GM19239 (cell line): Measurements from ENCODE around the gene MATN4.

Experiments used
- DNase-seq: peaks from one replicate; pipeline ENCODE4 v3.0.0; 2011; ENCODE audit warnings: low spot score; ENCODE audit not compliant: insufficient read length
- FAIRE-seq: peaks from 2 replicates; lab custom pipeline; 2011; peaks lifted over from hg19 to GRCh38; lab: Jason Lieb, UNC

MATN4 gene

DNA sequence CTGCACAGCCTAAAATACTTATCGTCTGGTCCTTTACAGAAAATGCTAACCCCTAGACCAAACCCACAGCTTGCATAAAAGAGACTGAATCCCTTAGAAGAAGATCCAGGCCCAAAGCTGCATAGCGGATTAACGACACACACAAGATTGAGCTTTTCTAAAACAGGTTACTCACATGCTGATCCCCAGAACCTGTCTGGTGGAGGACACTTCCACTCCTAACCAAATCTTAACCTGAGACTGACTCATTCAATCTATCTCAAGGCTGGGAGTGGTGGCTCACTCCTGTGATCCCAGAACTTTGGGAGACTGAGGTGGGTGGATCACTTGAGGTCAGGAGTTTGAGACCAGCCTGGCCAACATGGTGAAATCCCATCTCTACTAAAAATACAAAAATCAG is 50.9 kb downstream of the MATN4 start:
- FAIRE-seq: no peak
- DNase-seq: no peak

DNA sequence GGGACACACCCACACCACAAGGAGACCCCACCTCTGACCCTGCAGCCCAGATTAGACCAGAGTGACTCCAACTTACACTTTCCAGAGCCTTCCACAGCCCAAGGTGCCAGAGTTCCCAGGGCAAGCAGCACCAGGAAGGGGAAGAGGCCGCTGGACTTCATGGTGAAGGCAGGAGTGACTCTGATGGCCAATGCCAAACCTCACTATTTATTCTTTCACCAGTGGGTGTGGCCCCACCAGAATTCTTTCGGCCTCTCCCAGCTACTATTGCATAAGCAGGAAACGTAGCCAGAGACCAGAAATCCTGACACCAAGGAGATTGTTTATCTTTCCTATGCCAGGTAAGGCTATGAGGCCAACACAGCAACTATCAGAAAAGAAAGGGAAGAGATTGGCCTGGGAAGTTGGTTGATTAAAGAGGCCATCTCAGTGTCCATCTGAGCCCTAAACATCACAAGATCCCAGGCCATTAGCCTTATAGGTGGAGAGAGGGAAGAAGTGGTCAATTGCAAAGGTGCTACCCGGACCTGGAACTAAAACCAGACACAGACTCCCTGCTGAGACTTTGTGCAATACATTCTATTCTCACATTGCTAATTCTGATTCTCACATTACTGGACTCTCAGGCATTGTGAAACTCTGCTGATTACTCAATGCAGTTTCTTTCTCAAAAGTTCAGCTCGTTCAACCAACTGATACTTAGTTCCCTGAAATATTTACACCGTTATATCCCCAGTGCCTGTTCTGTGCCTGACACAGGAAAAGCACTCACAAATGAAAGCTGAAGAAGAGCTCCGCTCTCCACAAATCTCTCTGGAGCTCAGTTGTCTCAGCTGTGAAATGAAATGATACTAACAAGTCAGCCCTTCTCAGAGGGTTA is 53.5 kb downstream of the MATN4 start, which contains the start of gene SLPI:
TSS of gene SLPI (minus strand) at position 182 of the 880 bp plus-strand sequence. CDS start at position 161, 21 bp downstream.
- DNase-seq: no peak
- peak; percentile 72 for FAIRE-seq

DNA sequence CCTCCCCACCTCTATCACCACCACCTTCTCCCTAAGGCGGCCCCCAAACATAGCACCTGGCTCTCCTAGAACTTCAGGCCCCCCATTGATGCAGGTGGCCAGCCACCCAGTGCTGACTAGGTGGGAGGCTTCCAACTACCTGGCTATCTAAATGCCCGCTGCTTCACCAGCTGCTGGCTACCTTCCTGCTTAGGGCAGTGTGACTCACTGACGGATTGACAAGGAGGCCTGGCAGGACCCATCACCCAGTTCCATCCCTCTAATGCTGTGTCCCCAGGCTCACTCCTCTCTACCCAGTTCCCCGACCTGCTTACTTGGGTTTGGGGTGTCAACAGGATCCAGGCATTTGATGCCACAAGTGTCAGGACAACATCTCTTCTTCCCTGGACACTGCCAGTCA is 54.8 kb downstream of the MATN4 start:
- FAIRE-seq: no peak
- DNase-seq: no peak

DNA sequence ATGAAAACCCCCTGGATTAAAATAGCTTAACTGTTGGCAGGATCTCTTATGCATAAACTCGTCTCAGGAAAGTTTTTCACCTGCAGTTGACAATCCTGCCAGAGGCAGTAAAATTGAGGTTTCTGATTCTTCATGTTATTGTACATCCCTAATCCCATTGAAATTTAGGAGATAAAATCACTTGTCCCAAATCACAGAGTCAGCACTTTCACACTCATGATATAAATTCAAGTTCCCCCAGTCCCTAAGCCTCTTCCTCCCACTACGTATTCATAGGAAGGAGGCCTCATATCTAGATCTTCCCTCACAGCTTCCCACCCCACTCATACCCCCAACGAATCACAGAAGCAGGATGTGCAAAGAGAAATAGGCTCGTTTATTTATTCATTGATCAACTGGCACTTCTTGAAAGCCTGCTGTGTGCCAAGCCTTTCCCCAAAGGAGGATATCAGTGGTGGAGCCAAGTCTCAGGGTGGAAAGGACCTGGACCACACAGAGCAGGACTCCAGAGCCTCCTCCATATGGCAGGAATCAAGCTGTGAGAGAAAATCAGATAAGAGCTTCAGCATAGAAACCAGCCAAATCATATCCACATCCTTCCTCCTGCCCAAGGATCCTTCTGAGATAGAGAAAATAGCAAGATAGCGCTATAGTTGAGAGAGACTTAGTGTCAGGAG is 56.1 kb downstream of the MATN4 start:
- no peak for FAIRE-seq

DNA sequence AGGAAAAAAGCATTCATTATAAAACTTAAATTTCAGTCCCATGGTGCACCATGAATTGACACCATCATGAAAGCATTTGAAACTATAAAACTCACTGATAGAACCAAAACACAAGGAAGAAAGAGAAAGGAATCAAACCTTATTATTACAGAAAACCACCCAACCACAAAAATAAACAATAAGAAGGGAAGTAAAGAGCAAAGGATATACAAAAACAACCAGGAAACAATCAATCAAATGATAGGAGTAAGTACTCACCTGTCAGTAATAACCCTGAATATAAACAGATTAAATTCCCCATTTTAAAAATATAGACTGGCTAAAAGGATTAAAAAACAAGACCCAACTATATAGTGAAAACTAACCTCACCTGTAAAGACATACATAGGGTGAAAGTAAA is 59.5 kb downstream of the MATN4 start:
- DNase-seq: no peak
- no peak for FAIRE-seq

More for the DNA sequence above, 56.1 kb downstream of the MATN4 start:
- DNase-seq: no peak

DNA sequence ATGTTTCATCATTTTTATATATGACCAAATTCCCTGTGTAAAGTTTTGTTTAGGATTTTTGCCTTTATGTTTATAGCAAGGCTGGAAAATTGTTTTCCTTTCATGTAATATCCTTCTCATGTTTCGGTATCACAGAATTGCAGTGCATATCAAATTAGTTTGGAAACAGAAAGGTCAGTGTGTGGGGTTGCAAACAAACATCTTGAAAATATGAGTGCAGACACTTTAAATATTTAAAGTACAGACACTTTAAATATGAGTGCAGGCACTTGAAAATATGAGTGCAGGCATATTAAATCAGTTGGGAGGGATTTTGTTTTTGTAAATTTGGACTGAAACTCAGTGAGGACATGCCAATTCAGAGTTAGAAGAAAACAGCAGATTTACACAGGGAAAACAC is 60.2 kb downstream of the MATN4 start:
- DNase-seq: no peak
- no peak for FAIRE-seq

DNA sequence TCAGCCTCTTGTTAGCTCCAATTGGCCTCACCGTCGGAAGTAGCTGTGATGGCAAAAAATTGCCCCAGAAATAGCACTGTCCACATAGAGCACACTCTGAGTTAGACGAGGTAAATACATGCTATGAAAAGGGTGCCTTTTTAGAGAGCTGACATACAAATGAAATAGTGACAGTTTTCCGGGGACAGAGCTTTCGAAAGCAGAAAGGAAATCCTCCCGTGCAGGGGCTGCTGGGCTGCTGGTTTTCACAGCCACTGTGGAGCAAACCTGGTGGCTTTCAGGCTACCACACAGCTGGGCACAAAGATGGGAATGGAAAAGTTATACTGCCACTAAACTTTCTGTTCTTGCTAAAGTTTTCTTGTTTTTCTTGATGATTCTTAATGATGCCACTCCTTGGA is 62.0 kb downstream of the MATN4 start:
- FAIRE-seq (no peak), DNase-seq (no peak)
